Gastrocnemius medialis (tissue), 4 donors: ENCODE results near the gene DUSP15. TPM values are rescaled to one million over a fixed set of nuclear protein-coding genes. Genes with fewer than 3 reads are reported as not detected.
A peak's percentile ranks its signal among the peaks of the same experiment; 100 is the strongest.

Experiments used
- ATAC-seq, 2 donors: fragments of 150-250 bp; one replicate each; pipeline ENCODE4 v1.9.1; 2016
- DNase-seq, 2 donors: peaks; one replicate each; pipeline ENCODE4 v3.0.0-alpha.2; 2019
- H3K27ac ChIP-seq, 4 donors: fragments of 200-600 bp; sonication (generic); 1 replicate in 1 of 4; 2 replicates in 3 of 4; pipeline ENCODE4 v1.5.1; 2016 to 2018; ENCODE audit warnings: mild to moderate bottlenecking in 2 of 4, moderate library complexity in 1 of 4
- H3K27me3 ChIP-seq, 3 donors: fragments of 200-600 bp; sonication (generic) in 2 of 3; 1 replicate in 1 of 3; 2 replicates in 2 of 3; pipeline versions ENCODE4 v1.5.1 to v1.6.0; 2016 to 2019; ENCODE audit warnings: mild to moderate bottlenecking in 1 of 3, moderate library complexity in 1 of 3
- H3K36me3 ChIP-seq, 2 donors: fragments of 200-600 bp; sonication (generic) in 1 of 2; one replicate each; pipeline ENCODE4 v1.5.1; 2017 to 2018
- H3K4me1 ChIP-seq, 2 donors: fragments of 200-600 bp; sonication (generic) in 1 of 2; one replicate each; pipeline ENCODE4 v1.5.1; 2016 to 2017; ENCODE audit warnings: mild to moderate bottlenecking in 2 of 2
- H3K4me3 ChIP-seq, 4 donors: fragments of 200-600 bp; sonication (generic) in 3 of 4; 1 replicate in 1 of 4; 2 replicates in 3 of 4; pipeline ENCODE4 v1.5.1; 2016 to 2019; ENCODE audit warnings: mild to moderate bottlenecking in 2 of 4
- H3K9me3 ChIP-seq, 3 donors: fragments of 200-600 bp; sonication (generic) in 2 of 3; 1 replicate in 1 of 3; 2 replicates in 2 of 3; pipeline ENCODE4 v1.5.1; 2016 to 2019
- POLR2A ChIP-seq, 2 donors: fragments of 450-650 bp; IDR thresholded peaks; one replicate each; pipeline ENCODE4 v1.6.1; 2017; ENCODE audit warnings: antibody characterized with exemption in 2 of 2, mild to moderate bottlenecking in 2 of 2, moderate library complexity in 2 of 2
- in situ Hi-C, 4 donors: fragments of 200-750 bp; cut with MboI; loops; one replicate each; pipeline versions ENCODE4 v1.15.0 to v1.8.0; 2017; ENCODE audit warnings: low sequenced_read_pairs in 4 of 4
- intact Hi-C: fragments of 100-400 bp; cut with DNase I; formaldehyde crosslinking; loops from one replicate; pipeline ENCODE4 v1.15.1; 2023; ENCODE audit warnings: low total_unique reads
- total RNA-seq, 4 donors: library from RNA; depleted of rRNA; stranded (reverse); fragments of >200 nt; gene quantifications; one replicate each; pipeline versions ENCODE4 v1.1.0 to v1.2.3, GENCODE V29; 2016
- TF ChIP-seq, protein P1 (sequence below), 5 experiments: fragments of 450-650 bp in 3 of 5; fragments of 200-600 bp in 2 of 5; sonication (generic) in 2 of 5; IDR thresholded peaks in 4 of 5; conservative IDR thresholded peaks in 1 of 5; 1 replicate in 4 of 5; 2 replicates in 1 of 5; pipeline ENCODE4 v1.5.1; 2016 to 2019; ENCODE audit warnings: antibody characterized with exemption in 5 of 5, mild to moderate bottlenecking in 3 of 5, moderate library complexity in 3 of 5

Gene DUSP15
- total RNA-seq, 4 donors from 2014 or later: 1.1 TPM; not detected in 3

DNA sequence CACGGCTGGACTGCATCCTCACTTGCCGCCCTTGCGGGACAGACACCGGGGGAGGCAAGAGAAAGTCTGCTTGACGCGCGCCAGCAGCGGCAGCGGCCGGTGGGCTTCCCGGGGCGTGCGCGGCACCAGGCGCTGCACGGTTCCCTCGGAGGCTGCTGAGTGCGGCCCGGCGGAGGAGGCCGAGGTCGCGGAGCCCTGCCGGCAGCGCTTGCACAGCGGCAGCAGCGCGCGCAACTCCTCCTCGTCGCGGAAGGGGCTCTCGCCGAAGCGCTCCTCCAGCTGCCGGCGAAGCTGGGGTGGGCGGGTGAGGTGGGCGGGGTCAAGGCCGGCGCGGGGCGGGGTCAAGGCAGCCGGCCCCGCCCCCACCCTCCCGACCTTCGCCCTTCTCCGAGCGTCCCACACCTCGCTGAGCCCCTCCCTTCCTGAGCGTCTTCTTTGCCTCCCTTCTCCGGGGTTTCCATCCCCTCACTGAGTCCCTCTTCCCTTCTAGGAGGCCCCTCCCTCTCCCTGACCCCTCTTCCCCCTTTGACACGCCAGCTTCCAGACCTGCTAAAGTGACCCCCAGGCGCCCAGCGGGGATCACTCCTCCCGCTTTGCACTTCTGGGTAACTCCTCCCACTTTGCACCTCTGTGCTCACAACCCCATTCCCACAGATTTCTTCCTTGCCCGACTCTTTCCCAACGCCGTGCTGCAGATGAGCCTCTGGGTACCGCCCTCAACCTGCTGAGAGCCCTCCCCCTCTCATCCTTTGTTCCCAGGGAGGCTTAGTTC, 8.8 kb downstream of the DUSP15 start:
- Histone ChIP-seq H3K27ac (no peak overlapping the region), H3K27me3 (peaks cover 27 to 42% (median 32%) of the 10 kb centered on the region in 3 donors), H3K4me1 (peaks cover 4 to 13% of the 10 kb centered on the region in 2 donors), H3K4me3 (peak overlapping the region; percentile 48 to 57 (median 54)), H3K9me3 (no peaks in the 10 kb centered on the region), H3K36me3 (no peaks in the 10 kb centered on the region)
- DNase-seq: peak in 1 of 2 donors; percentile 6
- intact Hi-C loops: no loop called here
- TF ChIP-seq, protein P1, sequence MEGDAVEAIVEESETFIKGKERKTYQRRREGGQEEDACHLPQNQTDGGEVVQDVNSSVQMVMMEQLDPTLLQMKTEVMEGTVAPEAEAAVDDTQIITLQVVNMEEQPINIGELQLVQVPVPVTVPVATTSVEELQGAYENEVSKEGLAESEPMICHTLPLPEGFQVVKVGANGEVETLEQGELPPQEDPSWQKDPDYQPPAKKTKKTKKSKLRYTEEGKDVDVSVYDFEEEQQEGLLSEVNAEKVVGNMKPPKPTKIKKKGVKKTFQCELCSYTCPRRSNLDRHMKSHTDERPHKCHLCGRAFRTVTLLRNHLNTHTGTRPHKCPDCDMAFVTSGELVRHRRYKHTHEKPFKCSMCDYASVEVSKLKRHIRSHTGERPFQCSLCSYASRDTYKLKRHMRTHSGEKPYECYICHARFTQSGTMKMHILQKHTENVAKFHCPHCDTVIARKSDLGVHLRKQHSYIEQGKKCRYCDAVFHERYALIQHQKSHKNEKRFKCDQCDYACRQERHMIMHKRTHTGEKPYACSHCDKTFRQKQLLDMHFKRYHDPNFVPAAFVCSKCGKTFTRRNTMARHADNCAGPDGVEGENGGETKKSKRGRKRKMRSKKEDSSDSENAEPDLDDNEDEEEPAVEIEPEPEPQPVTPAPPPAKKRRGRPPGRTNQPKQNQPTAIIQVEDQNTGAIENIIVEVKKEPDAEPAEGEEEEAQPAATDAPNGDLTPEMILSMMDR (IDR thresholded peaks at IDR 0.05 in 4 of 5, conservative IDR thresholded peaks at IDR 0.05 in 1 of 5): no peak
- no peak for TF ChIP-seq POLR2A (IDR thresholded peaks at IDR 0.05)
- peak in 1 of 2 donors; percentile 7 for ATAC-seq
- in situ Hi-C loops: no loop called here

DNA sequence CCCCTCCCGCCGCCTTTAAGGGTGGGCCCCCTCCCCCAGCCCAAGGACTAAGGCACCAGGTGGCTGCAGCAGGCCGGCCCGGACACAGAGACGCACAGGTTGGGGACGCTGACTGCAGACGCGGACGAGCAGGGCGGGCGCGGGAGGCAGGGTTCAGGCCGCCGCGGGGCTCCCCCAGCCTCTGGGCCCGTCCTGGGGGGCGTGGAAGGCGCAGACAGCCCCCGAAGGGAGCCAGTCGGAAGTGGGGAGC, 9.3 kb downstream of the DUSP15 start:
- Histone ChIP-seq H3K36me3 (no peaks in the 10 kb centered on the region), H3K27me3 (peaks cover 27 to 42% (median 32%) of the 10 kb centered on the region in 3 donors), H3K9me3 (no peaks in the 10 kb centered on the region), H3K27ac (no peak overlapping the region), H3K4me3 (peak overlapping the region; percentile 48 to 57 (median 54)), H3K4me1 (peaks cover 4 to 13% of the 10 kb centered on the region in 2 donors)
- intact Hi-C loops: no loop called here
- ATAC-seq (no peak), DNase-seq (peak in 1 of 2 donors; percentile 11)
- TF ChIP-seq, protein P1 (IDR thresholded peaks at IDR 0.05 in 4 of 5, conservative IDR thresholded peaks at IDR 0.05 in 1 of 5): no peak
- TF ChIP-seq POLR2A (IDR thresholded peaks at IDR 0.05): no peak
- in situ Hi-C loops: no loop called here

DNA sequence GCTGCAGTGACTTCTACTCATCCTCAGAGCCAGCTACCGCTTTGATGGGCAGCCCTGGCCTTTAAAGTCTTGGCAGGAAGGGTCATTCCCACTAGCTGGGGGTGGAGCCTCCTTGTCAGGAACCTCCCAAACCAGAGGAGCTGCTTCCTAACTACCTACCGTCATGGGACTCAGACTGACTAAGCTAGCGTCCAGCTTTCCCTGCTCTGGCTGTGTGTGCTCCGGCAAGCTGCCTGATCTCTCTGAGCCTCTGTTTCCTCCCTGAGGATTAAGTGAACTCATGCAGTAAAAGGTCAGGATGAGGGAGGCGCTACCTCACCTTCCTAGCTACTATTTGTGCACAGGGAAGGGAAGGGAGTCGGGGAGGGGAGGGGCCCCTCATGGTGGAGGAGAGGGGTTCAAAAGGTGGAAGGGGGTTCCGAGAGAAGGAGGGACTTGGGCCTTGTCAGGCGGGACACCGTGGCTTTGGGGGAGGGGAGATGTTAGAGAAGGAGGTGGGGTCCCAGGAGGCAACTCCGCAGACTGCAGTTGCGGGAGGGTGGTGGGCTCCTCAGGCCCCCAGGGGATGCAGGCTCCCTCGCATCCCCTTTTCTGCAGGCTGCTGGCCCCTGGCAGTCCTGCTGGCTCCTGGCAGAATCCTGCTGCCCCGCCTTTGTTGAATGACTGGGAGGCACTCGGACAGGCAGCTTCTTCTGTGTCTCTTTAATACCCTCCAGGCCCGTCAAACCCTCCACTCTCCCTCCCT, 9.8 kb downstream of the DUSP15 start:
- DNase-seq: peak in 1 of 2 donors; percentile 6
- Histone ChIP-seq H3K4me3 (peak overlapping the region; percentile 48 to 57 (median 54)), H3K9me3 (no peaks in the 10 kb centered on the region), H3K27me3 (peaks cover 27 to 42% (median 32%) of the 10 kb centered on the region in 3 donors), H3K36me3 (no peaks in the 10 kb centered on the region), H3K27ac (no peak overlapping the region), H3K4me1 (peaks cover 4 to 13% of the 10 kb centered on the region in 2 donors)
- in situ Hi-C loops (no loop called here), intact Hi-C loops (no loop called here)
- no peak for ATAC-seq
- TF ChIP-seq, protein P1 (IDR thresholded peaks at IDR 0.05 in 4 of 5, conservative IDR thresholded peaks at IDR 0.05 in 1 of 5): no peak
- TF ChIP-seq POLR2A (IDR thresholded peaks at IDR 0.05): no peak

DNA sequence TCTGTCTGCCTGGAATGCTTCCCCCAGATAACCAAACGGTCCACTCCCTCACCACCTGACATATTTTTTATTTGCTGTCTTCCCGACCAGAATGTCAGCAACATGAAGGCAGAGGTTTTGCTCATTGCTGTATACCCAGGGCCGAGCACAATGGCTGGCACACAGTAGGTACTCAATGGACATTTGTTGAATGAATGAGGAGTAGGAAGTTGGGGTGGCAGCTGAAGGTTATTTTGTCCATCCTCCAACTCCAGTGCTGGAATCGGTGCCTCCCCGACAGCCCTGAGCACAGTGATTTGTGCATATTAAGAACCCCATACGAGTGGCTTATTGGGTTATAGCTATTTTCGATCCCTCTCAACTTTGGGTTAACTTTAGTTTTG, 10.3 kb downstream of the DUSP15 start:
- DNase-seq (no peak), ATAC-seq (no peak)
- Histone ChIP-seq H3K27ac (no peak overlapping the region), H3K4me1 (peaks cover 4 to 13% of the 10 kb centered on the region in 2 donors), H3K4me3 (no peak overlapping the region), H3K36me3 (no peaks in the 10 kb centered on the region), H3K27me3 (peaks cover 27 to 42% (median 32%) of the 10 kb centered on the region in 3 donors), H3K9me3 (no peaks in the 10 kb centered on the region)
- TF ChIP-seq, protein P1 (IDR thresholded peaks at IDR 0.05 in 4 of 5, conservative IDR thresholded peaks at IDR 0.05 in 1 of 5): no peak
- TF ChIP-seq POLR2A (IDR thresholded peaks at IDR 0.05): no peak
- intact Hi-C loops (no loop called here), in situ Hi-C loops (loop anchor here (5.0 to 10.0 kb wide), 3 partner anchors 92 to 175 kb away; partner anchors contain the start of gene PDRG1 (in 4 of the 4))
